Stimulated activated CD8-positive, alpha-beta memory T cell treated with anti-CD3 and anti-CD28 coated beads, Interleukin-7, amount 100 ng/mL, for 1 hour (primary cell): ENCODE results near the gene GALNT9.
"Not testable (repeated sequence)": the region's sequence is repeated elsewhere in the genome, so short reads cannot be mapped to it uniquely, and the experiment has no call there.

Experiments
- DNase-seq, 2 donors: peaks; one replicate each; pipeline ENCODE4 v3.0.0-alpha.2; 2020; ENCODE audit warnings: low read depth in 2 of 2

GALNT9 gene

DNA sequence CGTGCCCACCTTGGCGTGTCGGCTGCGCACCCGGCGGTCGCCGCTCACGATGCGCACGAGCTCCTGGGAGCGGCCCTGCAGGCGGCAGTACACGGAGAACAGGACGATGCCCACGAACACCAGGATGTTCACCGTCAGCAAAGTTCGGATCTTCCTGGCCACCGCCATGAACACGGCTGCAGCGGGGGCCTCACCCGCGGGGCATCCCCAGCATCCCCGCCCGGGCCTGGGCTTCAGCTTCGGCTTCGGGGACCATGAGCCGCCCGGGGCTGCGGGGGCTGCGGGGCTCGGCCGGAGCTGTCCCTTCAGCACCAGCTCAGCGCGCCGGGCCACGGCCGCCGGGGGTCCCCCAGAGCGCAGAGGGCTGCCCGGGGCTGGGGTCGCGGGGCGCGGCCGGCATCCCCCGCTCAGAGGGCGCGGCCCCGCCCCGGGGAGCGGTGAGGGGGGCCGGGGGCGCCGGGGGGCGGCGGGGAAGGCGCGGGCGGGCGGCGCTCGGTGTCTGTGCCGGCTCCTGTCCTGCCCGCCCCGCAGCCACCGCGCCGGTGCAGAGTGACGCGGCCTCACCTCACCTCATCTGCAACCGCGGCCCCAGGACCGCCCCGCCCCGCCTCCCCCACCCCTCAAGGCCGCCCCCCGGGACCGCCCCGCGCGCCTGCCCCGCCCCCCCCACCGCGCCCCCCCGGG lies at the start of gene GALNT9:
TSS of gene GALNT9 (minus strand) at position 554 of the 684 bp plus-strand sequence. CDS start at position 168, 386 bp downstream.
- DNase-seq = no peak

DNA sequence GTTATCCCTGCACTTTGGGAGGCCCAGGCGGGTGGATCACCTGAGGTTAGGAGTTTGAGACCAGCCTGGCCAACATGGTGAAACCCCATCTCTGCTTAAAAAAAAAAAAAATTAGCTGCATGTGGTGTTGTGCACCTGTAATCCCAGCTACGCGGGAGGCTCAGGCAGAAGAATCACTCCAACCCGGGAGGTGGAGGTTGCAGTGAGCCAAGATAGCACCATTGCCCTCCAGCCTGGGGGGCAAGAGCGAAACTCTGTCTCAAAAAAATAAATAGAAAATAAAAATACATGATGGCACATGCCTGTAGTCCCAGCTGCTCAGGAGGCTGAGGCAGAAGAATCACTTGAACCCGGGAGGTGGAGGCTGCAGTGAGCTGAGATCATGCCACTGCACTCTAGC lies 49.7 kb upstream of the GALNT9 start:
- DNase-seq = not testable (repeated sequence)

- no peak for DNase-seq
These were observed 47.8 kb upstream of the GALNT9 start for GRCh38 chr12:132377147-132377546.

GRCh38 chr12:132376464-132376830 lies 47.1 kb upstream of the GALNT9 start:
- no peak for DNase-seq

DNA sequence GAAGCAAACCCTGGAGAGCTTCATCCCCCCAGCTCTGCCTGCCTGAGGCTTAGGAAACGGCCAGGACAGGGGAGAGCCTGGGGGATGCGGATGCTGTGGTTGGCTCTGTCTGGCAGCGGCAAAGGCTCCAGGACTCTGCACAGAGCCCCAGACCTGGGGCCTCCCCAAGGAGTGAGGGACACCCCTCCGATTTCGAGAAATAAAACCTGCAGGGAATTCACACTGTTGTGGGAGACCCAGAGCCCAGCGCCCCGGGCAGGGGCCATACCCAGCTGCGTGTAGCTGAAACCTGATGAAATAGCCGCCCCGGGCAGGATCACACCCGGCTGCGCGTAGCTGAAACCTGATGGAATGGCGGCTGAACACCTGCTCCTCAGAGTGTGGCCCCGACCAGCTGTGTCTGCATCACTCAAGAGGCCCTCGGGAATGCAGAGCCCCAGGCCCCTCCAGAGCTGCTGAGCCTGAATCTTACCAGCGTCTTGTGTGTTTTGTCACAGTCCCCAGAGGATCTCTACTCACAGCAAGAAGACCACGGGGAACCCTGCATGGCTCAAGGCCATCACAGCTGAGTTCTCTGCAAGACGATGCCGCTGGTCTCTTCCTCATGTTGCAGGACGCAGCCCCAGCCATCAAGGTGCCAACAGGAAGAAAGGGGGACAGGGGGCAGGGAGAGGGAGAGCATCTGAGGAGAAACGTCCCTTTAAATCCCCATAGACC lies 46.5 kb upstream of the GALNT9 start:
- DNase-seq = no peak

DNA sequence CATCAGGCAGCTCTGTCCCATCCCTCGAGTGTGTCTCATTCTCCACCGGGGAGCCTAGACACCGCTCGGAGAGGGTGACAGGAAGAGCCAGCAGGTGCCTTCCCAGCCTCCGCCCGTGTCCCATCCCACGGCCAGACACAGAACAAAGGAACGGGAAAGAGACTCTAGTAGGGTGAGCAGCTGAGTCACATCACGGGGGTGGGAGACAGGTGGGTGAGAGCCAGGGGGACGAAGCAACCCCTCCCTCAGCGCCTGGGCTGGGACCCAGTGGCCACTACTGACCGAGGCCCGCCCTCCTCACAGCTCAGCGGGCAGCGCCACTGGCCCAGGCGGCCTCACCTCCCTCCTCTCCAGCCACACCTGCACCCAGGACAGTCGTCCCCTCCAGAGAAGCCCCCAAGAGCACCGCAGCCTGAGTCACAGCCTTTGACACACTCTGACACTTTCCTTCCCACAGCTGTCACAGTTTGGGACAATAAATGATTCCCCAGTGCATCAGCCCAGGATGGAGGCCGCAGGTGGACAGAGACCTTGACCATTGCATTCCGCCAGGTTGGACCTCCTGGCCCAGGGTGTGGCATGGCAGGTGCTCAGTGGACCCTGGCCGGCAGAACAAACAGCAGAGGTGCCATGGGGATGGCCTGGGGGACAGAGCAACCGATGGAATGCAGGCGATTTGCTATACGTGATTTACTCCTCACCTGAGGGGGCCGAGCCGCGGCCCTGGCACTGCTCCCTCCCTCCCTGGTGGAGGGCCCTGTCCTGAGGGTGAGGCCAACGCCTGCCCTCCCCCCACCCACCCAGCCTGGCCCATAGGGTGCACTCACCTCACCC lies 45.4 kb upstream of the GALNT9 start:
- no peak for DNase-seq

DNA sequence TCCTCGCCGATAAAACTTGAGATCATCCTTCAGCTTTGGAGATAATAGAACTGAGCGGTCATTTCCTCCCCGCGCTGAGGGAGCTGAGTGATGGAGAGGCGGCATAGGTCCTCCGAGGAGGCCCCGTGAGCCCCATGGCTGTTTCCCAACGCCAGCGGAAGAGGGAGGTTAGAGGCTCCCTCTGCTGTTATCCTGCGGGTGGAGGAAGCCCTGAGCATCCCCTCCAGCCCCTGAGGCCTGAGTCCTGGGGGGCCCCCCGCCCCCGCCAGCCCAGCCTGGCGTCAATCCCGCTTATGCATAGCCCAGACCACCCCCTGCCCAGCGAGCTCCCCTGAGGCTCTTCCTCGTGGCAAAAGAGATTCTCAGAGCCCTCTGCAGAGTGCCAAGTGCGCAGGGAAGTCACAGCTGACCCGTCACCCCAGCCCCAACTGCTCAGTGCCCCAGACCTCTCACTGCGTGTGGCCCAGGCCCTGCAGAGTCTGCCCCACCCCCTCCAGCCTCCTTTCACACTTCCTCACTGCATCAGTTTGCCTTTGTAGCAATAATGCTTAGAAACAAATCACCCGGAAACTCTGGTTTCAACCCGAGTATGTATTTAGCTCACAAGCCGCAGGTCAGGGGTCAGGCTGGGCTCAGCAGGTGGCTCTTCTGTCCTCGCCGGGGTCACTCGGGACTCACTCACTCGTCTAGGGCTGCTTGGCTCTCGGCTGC lies 44.7 kb upstream of the GALNT9 start:
- no peak for DNase-seq

GRCh38 chr12:132367852-132368251 lies 38.5 kb upstream of the GALNT9 start:
- no peak for DNase-seq

DNA sequence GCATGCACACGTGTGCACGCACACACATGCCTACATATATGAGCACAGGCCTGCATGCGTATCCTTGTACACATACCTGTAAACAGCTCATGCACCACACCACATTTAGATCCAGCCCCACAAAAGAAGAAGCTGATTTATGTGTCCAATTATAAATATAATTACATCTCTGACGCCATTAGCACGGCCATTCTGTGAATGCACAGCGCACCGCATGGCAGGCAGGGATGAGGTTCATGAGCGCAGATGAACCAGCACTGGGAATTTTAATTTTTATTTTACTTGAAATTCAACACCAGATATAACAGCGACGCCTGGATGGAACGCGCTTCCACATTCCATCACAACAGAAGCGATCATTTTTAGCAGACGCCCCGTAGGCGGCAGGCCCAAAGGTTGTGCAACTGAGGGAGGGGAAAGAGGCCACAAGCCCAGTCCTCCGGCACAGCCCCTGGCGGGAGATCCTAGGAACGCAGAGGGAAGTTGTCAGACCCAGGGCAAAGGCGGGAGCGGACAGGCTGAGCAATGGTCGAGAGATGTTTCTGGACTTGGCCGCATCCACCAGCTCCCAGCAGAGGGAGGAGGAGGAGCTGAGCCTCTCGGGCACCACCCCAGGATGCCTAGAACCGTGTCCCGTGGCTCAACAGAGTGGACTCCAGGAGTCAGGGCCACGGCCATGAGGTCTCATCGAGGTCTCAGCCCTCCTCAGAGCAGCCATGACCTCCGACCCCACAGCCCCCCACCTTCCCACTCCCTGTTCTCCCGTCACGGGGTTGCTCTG lies 37.9 kb upstream of the GALNT9 start:
- no peak for DNase-seq

GRCh38 chr12:132366341-132366861 lies 37.0 kb upstream of the GALNT9 start:
- no peak for DNase-seq

GRCh38 chr12:132365226-132365625 lies 35.8 kb upstream of the GALNT9 start:
- DNase-seq = no peak

GRCh38 chr12:132364348-132364902 lies 35.0 kb upstream of the GALNT9 start:
- DNase-seq = no peak

- no peak for DNase-seq
These were observed 34.4 kb upstream of the GALNT9 start for GRCh38 chr12:132363661-132364347.

DNA sequence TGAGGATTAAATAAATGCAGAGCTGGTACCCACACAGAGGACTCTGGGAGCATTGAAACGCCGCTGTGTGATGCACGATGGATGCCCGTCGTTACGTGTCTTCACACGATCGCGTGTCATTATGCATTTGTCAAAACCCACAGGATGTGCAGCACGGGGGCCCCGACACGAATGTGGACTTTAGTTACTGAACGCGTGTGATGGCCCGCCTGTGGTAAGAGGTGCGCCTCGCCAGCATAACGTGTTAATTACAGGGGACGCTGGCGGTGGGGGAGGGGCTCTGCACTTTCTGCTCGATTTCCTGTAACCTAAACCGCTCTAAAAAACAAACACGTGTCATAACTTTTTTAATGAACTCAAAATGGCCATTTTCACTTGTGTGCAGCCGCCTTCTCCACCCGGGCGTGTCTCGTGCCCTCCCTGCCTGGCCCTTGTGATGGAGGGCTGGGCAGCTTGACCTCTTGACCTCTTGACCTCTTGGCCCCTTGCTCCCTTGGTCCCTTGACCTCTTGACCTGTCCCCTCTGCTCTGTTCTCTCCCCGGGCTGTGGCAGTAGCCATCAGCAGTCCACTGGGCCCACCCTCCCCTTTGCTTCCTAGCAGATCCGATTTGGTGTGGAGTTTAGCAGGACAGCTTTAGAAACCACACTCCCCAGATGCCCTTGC lies 33.7 kb upstream of the GALNT9 start:
- DNase-seq = no peak

DNA sequence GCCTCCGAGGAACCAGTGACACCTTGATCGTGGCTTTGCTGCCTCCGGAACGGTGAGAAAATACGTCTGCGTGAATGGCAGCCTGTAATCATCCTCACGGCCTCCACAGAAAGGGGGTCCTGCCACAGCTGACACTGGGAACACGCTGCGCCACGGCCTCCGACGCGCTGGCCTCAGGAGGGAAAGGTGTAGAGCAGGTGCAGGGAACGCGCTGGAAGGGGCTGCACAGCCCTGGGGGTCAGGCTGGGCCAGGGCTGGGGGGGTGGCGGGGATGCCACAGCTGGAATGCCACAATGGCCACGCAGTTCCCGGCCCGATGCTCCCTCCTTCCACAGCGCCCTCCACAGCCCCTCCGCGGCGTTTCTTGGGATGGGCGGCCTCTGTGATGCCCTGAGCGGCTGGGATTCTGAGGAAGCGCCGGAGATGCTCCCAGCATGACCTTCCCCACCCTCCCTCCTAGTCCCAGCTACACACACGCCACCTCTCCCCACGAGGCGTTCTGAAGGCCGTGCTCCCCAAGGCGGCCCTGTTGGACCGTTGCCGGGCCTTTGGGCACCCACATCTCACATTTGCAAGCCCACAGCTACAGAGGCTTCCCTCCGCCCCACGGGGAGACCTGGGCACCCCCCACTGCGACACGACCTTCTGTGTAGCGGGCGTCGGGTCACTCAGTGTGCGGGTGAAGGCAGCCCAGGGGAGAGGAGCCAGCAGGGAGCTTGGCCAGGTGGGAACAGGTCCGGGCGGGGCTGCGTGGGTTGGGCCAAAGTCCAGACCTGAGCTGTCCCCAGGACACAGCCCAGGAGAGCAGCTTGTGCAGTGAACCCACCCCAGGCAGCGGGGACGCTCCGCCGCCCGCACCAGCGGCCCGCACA lies 31.8 kb upstream of the GALNT9 start:
- no peak for DNase-seq

DNA sequence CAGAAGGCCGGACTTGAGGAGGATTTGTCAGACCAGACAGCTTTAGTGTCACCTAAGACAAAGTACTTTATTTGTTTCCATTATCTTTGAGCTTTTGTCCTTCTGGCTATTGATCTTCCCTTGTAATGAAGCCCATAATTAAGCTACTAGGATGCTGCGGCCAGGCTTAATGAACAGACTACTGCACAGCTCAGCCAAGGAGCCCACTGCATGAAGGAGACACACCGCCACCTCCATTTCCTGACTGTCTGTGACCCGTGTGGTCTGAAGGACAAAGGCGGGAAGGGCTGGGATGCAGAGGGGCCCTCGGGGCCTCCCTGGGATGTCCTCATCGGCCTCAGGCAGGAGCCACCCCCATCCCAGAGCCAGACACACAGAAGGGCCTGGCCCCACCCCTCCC lies 31.0 kb upstream of the GALNT9 start:
- DNase-seq = no peak

DNA sequence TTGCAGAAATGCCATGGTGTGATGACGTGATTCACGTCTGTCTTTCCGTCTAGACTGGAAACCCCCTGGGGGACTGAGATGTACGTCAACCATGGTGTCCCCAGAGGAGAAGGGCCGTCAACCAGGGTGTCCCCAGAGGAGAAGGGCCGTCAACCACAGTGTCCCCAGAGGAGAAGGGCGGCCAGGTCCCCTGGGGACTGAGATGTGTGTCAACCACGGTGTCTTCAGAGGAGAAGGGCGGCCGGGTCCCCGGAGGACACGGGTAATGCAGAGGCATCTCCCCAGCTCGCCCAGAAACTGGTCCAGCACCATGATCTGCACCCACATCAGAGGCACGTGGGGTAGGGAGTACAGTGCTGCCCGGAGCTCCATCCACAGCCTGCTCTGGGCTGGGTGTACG lies 30.6 kb upstream of the GALNT9 start:
- no peak for DNase-seq

DNA sequence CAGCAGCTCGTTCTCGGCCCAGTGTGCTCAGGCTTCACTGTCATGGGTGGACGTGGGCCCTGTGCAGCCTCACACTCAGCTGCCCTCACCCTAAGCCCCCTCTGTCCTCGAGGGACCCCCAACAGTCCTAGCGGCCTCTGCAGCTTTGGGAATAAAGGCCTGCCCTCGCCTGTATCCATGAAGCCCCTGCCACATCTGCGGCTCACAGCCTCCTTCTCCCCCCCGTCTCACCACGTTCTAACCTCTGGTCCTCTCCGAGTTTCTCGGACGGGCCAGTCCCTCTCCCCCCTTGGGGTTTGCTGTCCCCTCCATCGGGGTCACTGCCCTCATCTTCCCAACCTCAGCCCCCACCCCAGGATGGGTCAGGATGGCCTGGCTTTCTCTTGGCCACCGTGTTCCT lies 30.2 kb upstream of the GALNT9 start:
- no peak for DNase-seq
